HEK293 (cell line): ENCODE measurements around the gene GTF2F2.

Source experiments
- CTCF ChIA-PET: fragments of 350-600 bp; formaldehyde crosslinking; extraction: SDS; loops from one replicate; lab custom pipeline; 2021; ENCODE audit warnings: antibody characterized with exemption; lab: Yijun Ruan, JAX
- POLR2A ChIA-PET: fragments of 300-600 bp; formaldehyde crosslinking; extraction: SDS; loops from one replicate; lab custom pipeline; 2020; ENCODE audit warnings: antibody characterized with exemption, inconsistent platforms; lab: Yijun Ruan, JAX
- H3K27ac ChIP-seq: fragments of 200-500 bp; sonication (Bioruptor generic); 2 replicates; pipeline ENCODE4 v1.5.1; 2014; ENCODE audit warnings: low read depth, low read length, control low read depth, inconsistent platforms; ENCODE audit errors: extremely low read depth
- H3K36me3 ChIP-seq, 2 experiments: fragments of 200-500 bp in 1 of 2; sonication (Bioruptor generic) in 1 of 2; 1 replicate in 1 of 2; 2 replicates in 1 of 2; pipeline ENCODE4 v1.5.1; 2014 to 2017; ENCODE audit warnings: inconsistent platforms in 2 of 2, low read length in 2 of 2; ENCODE audit not compliant: control insufficient read depth in 2 of 2, insufficient read depth in 1 of 2
- H3K4me1 ChIP-seq: fragments of 200-500 bp; sonication (Bioruptor generic); 2 replicates; pipeline ENCODE4 v1.5.1; 2014; ENCODE audit warnings: mild to moderate bottlenecking, low read length, inconsistent platforms; ENCODE audit not compliant: control insufficient read depth, insufficient read depth
- H3K4me3 ChIP-seq: 2 replicates; pipeline ENCODE4 v1.5.1; 2011; ENCODE audit warnings: low read depth, mild to moderate bottlenecking, control low read depth, low read length, moderate library complexity
- H3K9me3 ChIP-seq: fragments of 200-500 bp; sonication (Bioruptor generic); 2 replicates; pipeline ENCODE4 v1.5.1; 2014; ENCODE audit warnings: low read depth, low read length, inconsistent platforms; ENCODE audit not compliant: control insufficient read depth, insufficient read depth
- GFI1B ChIP-seq: fragments of 450-650 bp; formaldehyde crosslinking; IDR thresholded peaks from 2 replicates; pipeline ENCODE4 v1.5.1; 2016; ENCODE audit warnings: missing biosample characterization, missing genetic modification characterization
- KLF1 ChIP-seq: fragments of 450-650 bp; formaldehyde crosslinking; IDR thresholded peaks from 2 replicates; pipeline ENCODE4 v1.5.1; 2016; ENCODE audit warnings: missing biosample characterization, missing genetic modification characterization
- KLF10 ChIP-seq: fragments of 450-650 bp; IDR thresholded peaks from 2 replicates; pipeline ENCODE4 v1.5.1; 2018; ENCODE audit warnings: missing biosample characterization, mild to moderate bottlenecking, missing genetic modification characterization
- PBX3 ChIP-seq: sonication (generic); formaldehyde crosslinking; IDR thresholded peaks from 2 replicates; pipeline ENCODE4 v1.8.1; 2022; ENCODE audit warnings: mild to moderate bottlenecking, moderate library complexity, missing genetic modification reagents
- SCRT2 ChIP-seq: fragments of 450-650 bp; formaldehyde crosslinking; IDR thresholded peaks from 2 replicates; pipeline ENCODE4 v1.5.1; 2016; ENCODE audit warnings: missing biosample characterization, missing genetic modification characterization
- YY2 ChIP-seq: fragments of 450-650 bp; formaldehyde crosslinking; IDR thresholded peaks from 2 replicates; pipeline ENCODE4 v1.5.1; 2016; ENCODE audit warnings: missing biosample characterization, missing genetic modification characterization
- ZBTB1 ChIP-seq: fragments of 450-650 bp; formaldehyde crosslinking; IDR thresholded peaks from 2 replicates; pipeline ENCODE4 v1.5.1; 2016; ENCODE audit warnings: missing biosample characterization, missing genetic modification characterization
- ZBTB48 ChIP-seq: fragments of 450-650 bp; formaldehyde crosslinking; IDR thresholded peaks from 2 replicates; pipeline ENCODE4 v1.5.1; 2016; ENCODE audit warnings: missing biosample characterization, missing genetic modification characterization
- ZBTB8A ChIP-seq: fragments of 450-650 bp; formaldehyde crosslinking; IDR thresholded peaks from 2 replicates; pipeline ENCODE4 v1.5.1; 2016; ENCODE audit warnings: missing biosample characterization, missing genetic modification characterization
- ZNF138 ChIP-seq: fragments of 450-650 bp; formaldehyde crosslinking; IDR thresholded peaks from 2 replicates; pipeline ENCODE4 v1.5.1; 2016; ENCODE audit warnings: missing biosample characterization, missing genetic modification characterization, borderline replicate concordance
- ZNF155 ChIP-seq: fragments of 450-650 bp; formaldehyde crosslinking; IDR thresholded peaks from 2 replicates; pipeline ENCODE4 v1.5.1; 2016; ENCODE audit warnings: missing biosample characterization, missing genetic modification characterization
- ZNF2 ChIP-seq: fragments of 450-650 bp; formaldehyde crosslinking; IDR thresholded peaks from 2 replicates; pipeline ENCODE4 v1.5.1; 2016; ENCODE audit warnings: missing biosample characterization, missing genetic modification characterization
- ZNF548 ChIP-seq: fragments of 450-650 bp; formaldehyde crosslinking; IDR thresholded peaks from 2 replicates; pipeline ENCODE4 v1.5.1; 2016; ENCODE audit warnings: missing biosample characterization, missing genetic modification characterization
- ZNF560 ChIP-seq: fragments of 450-650 bp; formaldehyde crosslinking; IDR thresholded peaks from 2 replicates; pipeline ENCODE4 v1.5.1; 2017; ENCODE audit warnings: missing biosample characterization, missing genetic modification characterization, borderline replicate concordance
- ZNF623 ChIP-seq: fragments of 450-650 bp; formaldehyde crosslinking; IDR thresholded peaks from 2 replicates; pipeline ENCODE4 v1.5.1; 2016; ENCODE audit warnings: missing biosample characterization, missing genetic modification characterization
- ZNF629 ChIP-seq: fragments of 450-650 bp; formaldehyde crosslinking; IDR thresholded peaks from 2 replicates; pipeline ENCODE4 v1.5.1; 2017; ENCODE audit warnings: missing biosample characterization, missing genetic modification characterization
- ZNF701 ChIP-seq: fragments of 450-650 bp; formaldehyde crosslinking; IDR thresholded peaks from 2 replicates; pipeline ENCODE4 v1.5.1; 2016; ENCODE audit warnings: missing biosample characterization, missing genetic modification characterization
- ZNF707 ChIP-seq: fragments of 450-650 bp; formaldehyde crosslinking; IDR thresholded peaks from 2 replicates; pipeline ENCODE4 v1.5.1; 2016; ENCODE audit warnings: missing biosample characterization, missing genetic modification characterization
- ZNF76 ChIP-seq: fragments of 450-650 bp; formaldehyde crosslinking; IDR thresholded peaks from 2 replicates; pipeline ENCODE4; 2016; ENCODE audit warnings: low read depth, missing biosample characterization, missing genetic modification characterization, borderline replicate concordance
- ZNF785 ChIP-seq: fragments of 450-650 bp; formaldehyde crosslinking; IDR thresholded peaks from 2 replicates; pipeline ENCODE4 v1.5.1; 2016; ENCODE audit warnings: missing biosample characterization, missing genetic modification characterization
- TF ChIP-seq, protein P1 (sequence below): fragments of 450-650 bp; formaldehyde crosslinking; IDR thresholded peaks from 2 replicates; pipeline ENCODE4 v1.5.1; 2017; ENCODE audit warnings: missing biosample characterization, missing genetic modification characterization
- TF ChIP-seq, protein P2 (sequence below): fragments of 450-650 bp; formaldehyde crosslinking; optimal IDR thresholded peaks from 2 replicates; pipeline ENCODE3; 2016; ENCODE audit warnings: missing biosample characterization, mild to moderate bottlenecking, missing genetic modification characterization

GTF2F2 gene

GRCh38 chr13:45102136-45102507 is 18.2 kb upstream of the GTF2F2 start (continued):
- no peak for TF ChIP-seq SCRT2 (tag by site-specific recombination)
- TF ChIP-seq ZNF785 = no peak
- TF ChIP-seq ZNF707 (tag by site-specific recombination) = no peak
- TF ChIP-seq ZBTB48 (tag by site-specific recombination) = no peak
- TF ChIP-seq, protein P1, sequence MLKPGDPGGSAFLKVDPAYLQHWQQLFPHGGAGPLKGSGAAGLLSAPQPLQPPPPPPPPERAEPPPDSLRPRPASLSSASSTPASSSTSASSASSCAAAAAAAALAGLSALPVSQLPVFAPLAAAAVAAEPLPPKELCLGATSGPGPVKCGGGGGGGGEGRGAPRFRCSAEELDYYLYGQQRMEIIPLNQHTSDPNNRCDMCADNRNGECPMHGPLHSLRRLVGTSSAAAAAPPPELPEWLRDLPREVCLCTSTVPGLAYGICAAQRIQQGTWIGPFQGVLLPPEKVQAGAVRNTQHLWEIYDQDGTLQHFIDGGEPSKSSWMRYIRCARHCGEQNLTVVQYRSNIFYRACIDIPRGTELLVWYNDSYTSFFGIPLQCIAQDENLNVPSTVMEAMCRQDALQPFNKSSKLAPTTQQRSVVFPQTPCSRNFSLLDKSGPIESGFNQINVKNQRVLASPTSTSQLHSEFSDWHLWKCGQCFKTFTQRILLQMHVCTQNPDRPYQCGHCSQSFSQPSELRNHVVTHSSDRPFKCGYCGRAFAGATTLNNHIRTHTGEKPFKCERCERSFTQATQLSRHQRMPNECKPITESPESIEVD = no peak
- TF ChIP-seq ZNF155 (tag by site-specific recombination) = no peak
- TF ChIP-seq ZNF623 (tag by site-specific recombination) = no peak
- no peak for TF ChIP-seq ZNF76 (tag by site-specific recombination)

DNA sequence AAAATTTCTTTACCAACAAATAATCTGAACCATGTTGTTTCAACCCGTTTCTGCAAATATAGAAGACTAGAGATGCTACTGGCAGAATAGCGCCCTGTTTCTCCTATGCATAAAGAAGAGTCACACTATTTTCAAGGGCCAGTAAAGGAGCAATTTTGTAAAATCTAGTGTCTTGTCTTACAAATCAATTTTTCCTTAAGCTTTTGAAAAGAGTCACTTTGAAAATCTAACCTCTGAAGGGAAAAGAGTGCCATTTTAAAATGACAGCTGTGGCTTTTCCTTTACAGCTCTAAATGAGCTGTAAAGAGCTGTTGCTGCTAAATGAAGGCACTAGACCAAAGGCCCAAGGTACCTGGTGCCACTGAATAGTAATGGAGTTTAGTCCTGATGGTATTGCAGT is 16.9 kb upstream of the GTF2F2 start:
- Histone ChIP-seq H3K9me3 (no peaks in the 10 kb centered on the region), H3K4me3 (no peak overlapping the region), H3K36me3 (no peaks in the 10 kb centered on the region), H3K4me1 (no peaks in the 10 kb centered on the region), H3K27ac (no peak overlapping the region)
- CTCF ChIA-PET = interaction anchor here (0.6 kb wide), 1 partner anchor 606 kb away, joined by 3 read pairs; no protein-coding TSS in a partner anchor
- POLR2A ChIA-PET = no interaction called here
- TF ChIP-seq GFI1B (tag by site-specific recombination) = no peak
- TF ChIP-seq ZBTB1 (tag by site-specific recombination) = no peak
- TF ChIP-seq ZNF2 (tag by site-specific recombination) = no peak
- no peak for TF ChIP-seq ZNF701 (tag by site-specific recombination)
- no peak for TF ChIP-seq ZNF560
- no peak for TF ChIP-seq ZNF76 (tag by site-specific recombination)
- TF ChIP-seq ZNF548 (tag by site-specific recombination) = no peak
- TF ChIP-seq ZNF629 = no peak
- no peak for TF ChIP-seq KLF1
- TF ChIP-seq ZNF138 (tag by site-specific recombination) = no peak
- TF ChIP-seq ZBTB8A (tag by site-specific recombination) = no peak
- TF ChIP-seq, protein P2, sequence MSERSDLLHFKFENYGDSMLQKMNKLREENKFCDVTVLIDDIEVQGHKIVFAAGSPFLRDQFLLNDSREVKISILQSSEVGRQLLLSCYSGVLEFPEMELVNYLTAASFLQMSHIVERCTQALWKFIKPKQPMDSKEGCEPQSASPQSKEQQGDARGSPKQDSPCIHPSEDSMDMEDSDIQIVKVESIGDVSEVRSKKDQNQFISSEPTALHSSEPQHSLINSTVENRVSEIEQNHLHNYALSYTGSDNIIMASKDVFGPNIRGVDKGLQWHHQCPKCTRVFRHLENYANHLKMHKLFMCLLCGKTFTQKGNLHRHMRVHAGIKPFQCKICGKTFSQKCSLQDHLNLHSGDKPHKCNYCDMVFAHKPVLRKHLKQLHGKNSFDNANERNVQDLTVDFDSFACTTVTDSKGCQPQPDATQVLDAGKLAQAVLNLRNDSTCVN = no peak
- no peak for TF ChIP-seq PBX3
- TF ChIP-seq YY2 (tag by site-specific recombination) = no peak

DNA sequence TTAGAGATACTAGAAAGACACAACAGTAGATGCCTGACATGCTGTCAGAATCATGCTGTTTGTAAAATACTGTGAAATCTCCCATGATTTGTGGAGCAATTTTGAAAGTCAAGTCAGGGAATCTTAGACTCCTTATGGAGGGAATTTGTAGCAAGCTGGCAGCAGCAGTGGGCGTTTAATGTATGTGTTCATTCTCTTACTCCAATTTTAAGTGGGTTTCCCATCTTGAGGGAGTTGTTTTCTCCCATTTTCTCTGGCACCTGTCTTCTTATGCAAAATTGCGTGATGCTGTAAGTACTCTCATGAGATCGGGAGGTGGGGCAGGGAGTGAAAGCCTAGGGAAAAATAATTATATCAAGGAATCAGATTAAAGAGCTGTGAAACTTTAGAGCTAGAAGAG is 16.0 kb upstream of the GTF2F2 start:
- no peaks in the 10 kb centered on the region for H3K4me1 ChIP-seq
- H3K36me3 ChIP-seq = no peaks in the 10 kb centered on the region
- H3K9me3 ChIP-seq = no peaks in the 10 kb centered on the region
- H3K27ac ChIP-seq = no peak overlapping the region
- CTCF ChIA-PET = no interaction called here
- no peak overlapping the region for H3K4me3 ChIP-seq
- no peak for TF ChIP-seq KLF10 (tag by site-specific recombination)
- POLR2A ChIA-PET = no interaction called here
